PC-9 (cell line): ENCODE data around the gene RNF44. TPM values are rescaled to one million over a fixed set of nuclear protein-coding genes. Genes with fewer than 3 reads are reported as not detected.

Source experiments
- BruUV-seq: library from RNA; stranded (reverse); fragments of 400-500 nt; replicated peaks from 2 replicates; lab custom pipeline; 2021; lab: Mats Ljungman, UMichigan
- CTCF ChIA-PET: fragments of 300-600 bp; sonication (Branson Sonifier 250); formaldehyde crosslinking; loops from one replicate; lab custom pipeline; 2022; ENCODE audit warnings: antibody characterized with exemption; lab: Charles Lee
- POLR2A ChIA-PET: fragments of 300-600 bp; sonication (Branson Sonifier 250); formaldehyde crosslinking; loops from one replicate; lab custom pipeline; 2022; ENCODE audit warnings: antibody characterized with exemption; ENCODE audit not compliant: unreplicated experiment; lab: Charles Lee
- DNase-seq, 2 experiments: peaks; one replicate each; pipeline versions ENCODE4 v3.0.0 to v3.0.0-alpha.2; 2015 to 2022; ENCODE audit warnings: mixed read lengths in 1 of 2
- H2AFZ ChIP-seq: fragments of 200-600 bp; sonication (generic); 2 replicates; pipeline ENCODE4 v1.8.1; 2017; ENCODE audit warnings: antibody characterized with exemption
- H3F3A ChIP-seq: fragments of 200-600 bp; sonication (generic); 2 replicates; pipeline ENCODE4 v1.8.1; 2017; ENCODE audit warnings: antibody characterized with exemption, mild to moderate bottlenecking, low read depth; ENCODE audit not compliant: insufficient read depth
- H3K27ac ChIP-seq: fragments of 200-600 bp; sonication (generic); 2 replicates; pipeline ENCODE4 v1.6.1; 2016; ENCODE audit warnings: mixed run types
- H3K27me3 ChIP-seq: fragments of 200-600 bp; sonication (generic); 2 replicates; pipeline ENCODE4 v1.6.1; 2016; ENCODE audit warnings: low read depth, mixed run types; ENCODE audit not compliant: insufficient read depth
- H3K36me3 ChIP-seq: fragments of 200-600 bp; sonication (generic); 2 replicates; pipeline ENCODE4 v1.6.1; 2016; ENCODE audit warnings: low read depth, mixed run types
- H3K4me1 ChIP-seq: fragments of 200-600 bp; sonication (generic); replicated peaks from 2 replicates; pipeline ENCODE4 v1.6.1; 2016; ENCODE audit warnings: mixed run types; ENCODE audit not compliant: insufficient read depth
- H3K4me2 ChIP-seq: fragments of 200-600 bp; sonication (generic); 2 replicates; pipeline ENCODE4 v1.6.1; 2017; ENCODE audit warnings: mixed run types
- H3K4me3 ChIP-seq: fragments of 200-600 bp; sonication (generic); 2 replicates; pipeline ENCODE4 v1.6.1; 2016; ENCODE audit warnings: mixed run types
- H3K79me2 ChIP-seq: fragments of 200-600 bp; sonication (generic); 2 replicates; pipeline ENCODE4 v1.6.1; 2017; ENCODE audit warnings: low read depth, mixed run types
- H3K9me2 ChIP-seq: fragments of 200-600 bp; sonication (generic); 2 replicates; pipeline ENCODE4 v1.8.1; 2017; ENCODE audit warnings: mild to moderate bottlenecking; ENCODE audit not compliant: insufficient read depth
- H3K9me3 ChIP-seq: fragments of 200-600 bp; sonication (generic); 2 replicates; pipeline ENCODE4 v1.8.1; 2016; ENCODE audit warnings: low read depth; ENCODE audit not compliant: insufficient read depth
- H4K20me1 ChIP-seq: fragments of 200-600 bp; sonication (generic); 2 replicates; pipeline ENCODE4 v1.8.1; 2017; ENCODE audit not compliant: insufficient read depth
- CTCF ChIP-seq: fragments of 200-600 bp; sonication (generic); conservative IDR thresholded peaks from 2 replicates; pipeline ENCODE4 v1.6.1; 2017; ENCODE audit warnings: mixed run types, antibody characterized with exemption, mild to moderate bottlenecking, moderate library complexity
- EZH2 ChIP-seq: fragments of 200-600 bp; sonication (generic); IDR thresholded peaks from 2 replicates; pipeline ENCODE4 v1.8.0; 2017; ENCODE audit warnings: antibody characterized with exemption, low read depth
- intact Hi-C: fragments of 100-400 bp; cut with micrococcal nuclease; formaldehyde crosslinking; loops from one replicate; pipeline ENCODE4 v1.10.0; 2022; ENCODE audit not compliant: unreplicated experiment
- total RNA-seq: library from RNA; stranded (reverse); gene quantifications from 2 replicates; pipeline ENCODE4 v1.2.3, GENCODE V29; 2021

The RNF44 gene
- total RNA-seq, 1 experiment from 2014 or later = 87.4 TPM

DNA sequence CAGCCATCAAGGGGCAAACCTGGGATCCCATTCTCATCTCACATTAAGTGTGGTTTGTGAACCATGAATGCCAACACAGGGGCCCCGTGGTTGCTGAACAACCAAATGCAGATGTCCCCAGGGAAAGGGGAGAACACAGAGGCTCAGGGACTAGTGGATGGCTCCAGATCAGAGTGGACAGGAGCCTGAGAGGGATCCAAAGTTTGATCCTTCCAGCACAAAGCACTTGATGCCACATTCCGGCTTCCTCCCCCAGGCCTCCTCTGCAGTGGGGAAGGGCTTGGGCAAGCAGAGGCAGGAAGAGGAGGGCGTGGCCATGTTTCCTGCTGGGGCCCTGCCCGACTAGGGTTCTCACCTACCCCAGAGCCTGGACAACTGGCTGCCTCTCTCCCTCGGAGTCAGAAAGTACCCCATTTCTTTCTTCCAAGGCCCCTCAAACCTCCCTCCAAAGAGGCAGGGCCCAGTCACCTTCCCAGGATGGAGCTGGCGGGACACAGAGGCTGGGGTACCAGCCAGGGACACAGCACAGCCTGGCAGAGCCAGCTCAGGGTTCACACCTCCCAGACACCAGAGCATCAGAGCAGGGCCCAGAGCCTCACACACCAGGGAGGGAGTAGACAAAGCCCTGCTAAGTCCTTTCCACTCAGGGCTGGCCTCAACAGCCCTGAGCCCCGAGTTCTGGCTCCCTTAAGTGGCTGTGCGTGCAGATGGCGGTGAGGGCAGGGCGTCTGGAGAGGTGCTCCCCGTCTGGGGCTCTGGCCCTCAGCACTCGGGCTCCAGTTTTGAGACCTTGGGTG lies 4.3 kb upstream of the RNF44 start:
- Histone ChIP-seq H3F3A (peaks cover 50% of the 10 kb centered on the region), H3K9me3 (no peaks in the 10 kb centered on the region), H3K4me2 (peak overlapping the region; percentile 98), H3K4me1 (peaks cover 46% of the 10 kb centered on the region), H2AFZ (no peak overlapping the region), H3K9me2 (no peaks in the 10 kb centered on the region), H3K27me3 (no peaks in the 10 kb centered on the region), H3K79me2 (peaks cover 18% of the 10 kb centered on the region), H3K4me3 (no peak overlapping the region; the same call in 1 of the 2 replicates), H3K36me3 (no peaks in the 10 kb centered on the region), H3K27ac (no peak overlapping the region), H4K20me1 (no peaks in the 10 kb centered on the region)
- TF ChIP-seq EZH2 = no peak
- TF ChIP-seq CTCF = no peak
- ChIA-PET CTCF (no interaction called here), POLR2A (interaction anchor here (0.6 kb wide), 1 partner anchor 94 kb away, joined by 9 read pairs; the partner anchor contains the start of gene FAF2)
- intact Hi-C loops = no loop called here
- BruUV-seq = no TSS peak
- DNase-seq = peak in 1 of 2 experiments; percentile 56

DNA sequence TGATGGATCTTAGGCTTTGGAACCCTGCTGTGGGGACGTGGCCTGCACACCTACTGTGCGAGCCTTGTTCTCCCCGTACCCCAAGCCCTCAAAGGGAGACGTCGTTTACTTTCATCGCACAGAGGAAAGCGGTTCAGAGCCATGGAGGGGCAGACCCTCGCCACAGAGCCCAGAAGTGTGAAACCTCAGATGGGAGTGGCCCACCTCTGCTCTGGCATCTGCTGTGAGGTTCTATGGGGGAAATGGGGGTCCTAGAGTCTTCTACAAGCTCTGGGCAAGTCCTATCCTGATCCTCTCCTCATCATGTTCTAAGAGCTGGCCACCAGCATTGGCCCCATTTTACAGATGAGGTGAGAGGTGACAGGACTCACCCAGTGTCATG lies 3.7 kb upstream of the RNF44 start:
- Histone ChIP-seq H3K4me3 (no peak overlapping the region), H3K27ac (no peak overlapping the region), H3K4me1 (peaks cover 40% of the 10 kb centered on the region), H4K20me1 (no peaks in the 10 kb centered on the region), H3K9me3 (no peaks in the 10 kb centered on the region), H3K27me3 (no peaks in the 10 kb centered on the region), H3K79me2 (peaks cover 22% of the 10 kb centered on the region), H3K4me2 (no peak overlapping the region), H2AFZ (no peak overlapping the region), H3F3A (peaks cover 45% of the 10 kb centered on the region), H3K9me2 (no peaks in the 10 kb centered on the region), H3K36me3 (no peaks in the 10 kb centered on the region)
- ChIA-PET POLR2A (no interaction called here), CTCF (no interaction called here)
- TF ChIP-seq CTCF = no peak
- intact Hi-C loops = no loop called here
- no TSS peak for BruUV-seq
- DNase-seq = no peak

DNA sequence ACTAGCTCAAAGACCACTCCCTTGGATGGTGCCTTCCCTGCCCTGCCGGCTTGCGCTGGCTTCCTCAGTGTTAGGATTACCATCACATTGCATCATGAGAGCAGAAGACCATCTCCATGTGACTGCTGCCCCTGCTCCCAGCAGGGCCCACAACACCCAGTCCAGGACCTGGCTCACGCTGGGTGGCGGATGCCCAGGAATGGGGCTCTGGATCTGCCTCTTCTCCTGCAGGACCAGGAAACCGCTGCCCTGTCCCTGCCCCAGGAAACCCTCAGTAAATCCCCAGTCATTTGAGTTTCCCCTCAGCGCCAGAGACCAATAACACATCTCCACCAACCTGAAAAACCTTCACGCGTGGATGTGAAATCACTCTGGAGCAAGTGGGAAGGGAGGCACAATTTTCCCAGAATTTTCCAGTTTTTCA lies 3.3 kb upstream of the RNF44 start:
- TF ChIP-seq CTCF = no peak
- no peak for TF ChIP-seq EZH2
- no peak overlapping the region for H3K4me3 ChIP-seq
- no peaks in the 10 kb centered on the region for H3K36me3 ChIP-seq
- H4K20me1 ChIP-seq = 0 out of 2 replicates have a peak, but pooled peaks cover under 1% of the 10 kb centered on the region
- ChIA-PET CTCF (no interaction called here), POLR2A (interaction anchor here (0.6 kb wide), 1 partner anchor 887 kb away, joined by 3 read pairs; no protein-coding TSS in a partner anchor)
- H2AFZ ChIP-seq = no peak overlapping the region
- H3K27ac ChIP-seq = no peak overlapping the region
- H3F3A ChIP-seq = peaks cover 41% of the 10 kb centered on the region
- no peaks in the 10 kb centered on the region for H3K9me2 ChIP-seq
- no peak overlapping the region for H3K4me2 ChIP-seq
- no peak for DNase-seq
- no TSS peak for BruUV-seq
- H3K4me1 ChIP-seq = peaks cover 36% of the 10 kb centered on the region
- no peaks in the 10 kb centered on the region for H3K27me3 ChIP-seq
- peaks cover 22% of the 10 kb centered on the region for H3K79me2 ChIP-seq
- no peaks in the 10 kb centered on the region for H3K9me3 ChIP-seq
- intact Hi-C loops = no loop called here
